CD14-positive monocyte (primary cell): ENCODE measurements around the gene LGSN. TPM values are rescaled to one million over a fixed set of nuclear protein-coding genes. Genes with fewer than 3 reads are reported as not detected.

Source experiments
- DNase-seq, 3 donors: peaks; one replicate each; pipeline ENCODE4 v3.0.0-alpha.2; 2011 to 2022
- H2AFZ ChIP-seq: 2 replicates; pipeline ENCODE4 v1.6.0; 2012; ENCODE audit warnings: mild to moderate bottlenecking, low read depth, low read length, inconsistent platforms; ENCODE audit not compliant: insufficient read depth, poor library complexity, severe bottlenecking
- H3K27ac ChIP-seq, 2 donors: 1 replicate in 1 of 2; 2 replicates in 1 of 2; pipeline ENCODE4 v1.5.1; 2012 to 2013; ENCODE audit warnings: low read length in 2 of 2, control low read depth in 1 of 2, inconsistent platforms in 1 of 2, low read depth in 1 of 2, mild to moderate bottlenecking in 1 of 2
- H3K27me3 ChIP-seq, 2 donors: one replicate each; pipeline versions ENCODE4 v1.6.0 to v1.6.1; 2011 to 2013; ENCODE audit warnings: low read length in 2 of 2; ENCODE audit not compliant: control insufficient read depth in 2 of 2, insufficient read depth in 2 of 2
- H3K36me3 ChIP-seq, 2 donors: replicated peaks in 1 of 2; 1 replicate in 1 of 2; 2 replicates in 1 of 2; pipeline versions ENCODE4 v1.5.1 to v1.6.1; 2012 to 2013; ENCODE audit warnings: low read length in 2 of 2, control low read depth in 1 of 2, inconsistent platforms in 1 of 2, mild to moderate bottlenecking in 1 of 2; ENCODE audit not compliant: insufficient read depth in 2 of 2, control insufficient read depth in 1 of 2
- H3K4me1 ChIP-seq, 2 donors: 1 replicate in 1 of 2; 2 replicates in 1 of 2; pipeline versions ENCODE4 v1.5.1 to v1.6.1; 2012 to 2013; ENCODE audit warnings: low read length in 2 of 2, control low read depth in 1 of 2, inconsistent platforms in 1 of 2, mild to moderate bottlenecking in 1 of 2, moderate library complexity in 1 of 2; ENCODE audit not compliant: insufficient read depth in 2 of 2, control insufficient read depth in 1 of 2
- H3K4me2 ChIP-seq: replicated peaks from 2 replicates; pipeline ENCODE3; 2012; ENCODE audit warnings: low read length, moderate library complexity, mild to moderate bottlenecking; ENCODE audit not compliant: poor library complexity, severe bottlenecking; ENCODE audit errors: extremely low read depth
- H3K4me3 ChIP-seq, 3 experiments: fragments of 200-600 bp in 1 of 3; sonication (generic) in 1 of 3; replicated peaks in 1 of 3; 1 replicate in 2 of 3; 2 replicates in 1 of 3; pipeline ENCODE4 v1.5.1; 2011 to 2013; ENCODE audit warnings: low read length in 3 of 3, mild to moderate bottlenecking in 3 of 3, control low read depth in 2 of 3, low read depth in 2 of 3, inconsistent platforms in 1 of 3, moderate library complexity in 1 of 3
- H3K79me2 ChIP-seq: 2 replicates; pipeline ENCODE4 v1.6.0; 2012; ENCODE audit warnings: mild to moderate bottlenecking, control low read depth, inconsistent platforms, low read length, moderate library complexity; ENCODE audit not compliant: insufficient read depth
- H3K9ac ChIP-seq: 2 replicates; pipeline ENCODE4 v1.6.0; 2017; ENCODE audit warnings: low read length, mild to moderate bottlenecking; ENCODE audit not compliant: insufficient read depth, poor library complexity, severe bottlenecking
- H3K9me3 ChIP-seq, 2 donors: replicated peaks in 1 of 2; 1 replicate in 1 of 2; 2 replicates in 1 of 2; pipeline versions ENCODE4 v1.5.1 to v1.6.1; 2012 to 2013; ENCODE audit warnings: low read length in 2 of 2, control low read depth in 1 of 2; ENCODE audit not compliant: control insufficient read depth in 1 of 2, insufficient read depth in 1 of 2
- H4K20me1 ChIP-seq: 2 replicates; pipeline ENCODE4 v1.6.0; 2012; ENCODE audit warnings: mild to moderate bottlenecking, low read length, control low read depth, moderate library complexity; ENCODE audit not compliant: insufficient read depth
- H3K27ac Mint-ChIP-seq, 7 donors: one replicate each; pipeline ENCODE4 v1.8.0; 2020; ENCODE audit warnings: mild to moderate bottlenecking in 7 of 7, mixed read lengths in 7 of 7, moderate library complexity in 6 of 7, inconsistent platforms in 2 of 7
- H3K27me3 Mint-ChIP-seq, 3 donors: one replicate each; pipeline ENCODE4 v1.8.0; 2021 to 2022; ENCODE audit warnings: low read depth in 3 of 3, mild to moderate bottlenecking in 3 of 3, mixed read lengths in 3 of 3, moderate library complexity in 3 of 3, inconsistent platforms in 1 of 3
- H3K36me3 Mint-ChIP-seq, 2 donors: one replicate each; pipeline ENCODE4 v1.8.0; 2020; ENCODE audit warnings: mixed read lengths in 2 of 2, inconsistent platforms in 1 of 2, mild to moderate bottlenecking in 1 of 2
- H3K4me1 Mint-ChIP-seq: one replicate; pipeline ENCODE4 v1.8.0; 2020; ENCODE audit warnings: mild to moderate bottlenecking, mixed read lengths
- H3K4me3 Mint-ChIP-seq, 2 donors: one replicate each; pipeline ENCODE4 v1.8.0; 2020; ENCODE audit warnings: mild to moderate bottlenecking in 2 of 2, mixed read lengths in 2 of 2, moderate library complexity in 1 of 2
- H3K9me3 Mint-ChIP-seq, 7 donors: one replicate each; pipeline ENCODE4 v1.8.0; 2020 to 2022; ENCODE audit warnings: mixed read lengths in 7 of 7, mild to moderate bottlenecking in 6 of 7, moderate library complexity in 6 of 7, inconsistent platforms in 2 of 7
- WGBS: methylation state at CpG from one replicate; pipeline ENCODE4 v1.1.5; 2013; ENCODE audit warnings: missing lambda C conversion rate; ENCODE audit not compliant: insufficient coverage; 5-methylcytosine and 5-hydroxymethylcytosine counted together
- intact Hi-C, 2 donors: fragments of 100-400 bp; cut with micrococcal nuclease; formaldehyde crosslinking; loops; one replicate each; pipeline versions ENCODE4 v1.15.0 to v1.15.1; 2023
- polyA plus RNA-seq, 3 donors: library from polyadenylated mRNA; depleted of rRNA in 1 of 3; unstranded in 2 of 3; stranded (reverse) in 1 of 3; fragments of 300-500 nt in 2 of 3; fragments of >200 nt in 1 of 3; fragmentation: Illumina TruSeq in 2 of 3; gene quantifications; 1 replicate in 2 of 3; 2 replicates in 1 of 3; pipeline ENCODE4 v1.2.3, GENCODE V29; 2012 to 2021
- TF ChIP-seq, protein P1 (sequence below): fragments of 200-600 bp; IDR thresholded peaks from one replicate; pipeline ENCODE4 v1.8.0; 2022; ENCODE audit warnings: antibody characterized with exemption, mild to moderate bottlenecking

Gene LGSN
- polyA plus RNA-seq, 3 donors = not detected

DNA sequence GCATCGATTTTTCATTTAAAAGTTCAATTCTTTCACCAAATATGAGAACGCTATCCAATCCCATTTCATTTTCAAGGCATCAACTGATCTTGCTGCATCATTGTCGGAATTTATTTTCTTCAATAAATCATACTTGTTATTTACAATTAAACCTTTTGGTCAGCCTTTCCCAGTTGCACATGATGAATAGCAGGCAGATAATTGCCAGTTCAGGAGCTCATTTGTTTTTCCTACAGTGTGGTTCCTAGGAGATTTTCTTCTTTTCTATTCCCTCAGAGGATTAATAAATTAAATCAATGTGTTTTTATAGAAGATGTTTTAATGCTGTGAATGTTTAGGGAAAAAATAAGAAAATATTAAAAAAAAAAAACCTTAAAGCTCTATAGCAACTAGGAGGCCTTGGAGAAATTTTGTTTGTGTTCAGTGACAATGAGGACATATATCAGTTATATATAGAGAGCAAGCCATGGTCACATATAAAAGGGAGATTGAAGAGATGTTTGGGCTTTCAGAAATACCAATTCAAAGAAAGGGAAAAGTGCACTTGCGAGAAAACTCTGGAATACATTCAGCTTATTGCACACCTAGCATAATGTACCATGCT lies 30.4 kb downstream of the LGSN start:
- no peak for DNase-seq
- H3K36me3 Mint-ChIP-seq = no peaks in the 10 kb centered on the region
- peaks cover 0 to 4% (median 2%) of the 10 kb centered on the region in 3 donors for H3K27me3 Mint-ChIP-seq
- Histone ChIP-seq H3K4me3 (no peak overlapping the region), H3K36me3 (no peaks in the 10 kb centered on the region), H4K20me1 (no peaks in the 10 kb centered on the region), H3K79me2 (no peaks in the 10 kb centered on the region), H3K4me2 (no peak overlapping the region), H3K27ac (no peak overlapping the region), H2AFZ (no peak overlapping the region), H3K27me3 (no peaks in the 10 kb centered on the region), H3K9ac (no peak overlapping the region), H3K9me3 (no peaks in the 10 kb centered on the region), H3K4me1 (no peaks in the 10 kb centered on the region)
- intact Hi-C loops = no loop called here
- no peaks in the 10 kb centered on the region for H3K4me1 Mint-ChIP-seq
- H3K9me3 Mint-ChIP-seq = peaks cover 0 to 3% (median under 1%) of the 10 kb centered on the region in 7 donors
- H3K4me3 Mint-ChIP-seq = no peak overlapping the region
- H3K27ac Mint-ChIP-seq = no peak overlapping the region
- 100% methylated on average over 3 of the region's 4 CpGs for whole genome bisulfite sequencing
- TF ChIP-seq, protein P1, sequence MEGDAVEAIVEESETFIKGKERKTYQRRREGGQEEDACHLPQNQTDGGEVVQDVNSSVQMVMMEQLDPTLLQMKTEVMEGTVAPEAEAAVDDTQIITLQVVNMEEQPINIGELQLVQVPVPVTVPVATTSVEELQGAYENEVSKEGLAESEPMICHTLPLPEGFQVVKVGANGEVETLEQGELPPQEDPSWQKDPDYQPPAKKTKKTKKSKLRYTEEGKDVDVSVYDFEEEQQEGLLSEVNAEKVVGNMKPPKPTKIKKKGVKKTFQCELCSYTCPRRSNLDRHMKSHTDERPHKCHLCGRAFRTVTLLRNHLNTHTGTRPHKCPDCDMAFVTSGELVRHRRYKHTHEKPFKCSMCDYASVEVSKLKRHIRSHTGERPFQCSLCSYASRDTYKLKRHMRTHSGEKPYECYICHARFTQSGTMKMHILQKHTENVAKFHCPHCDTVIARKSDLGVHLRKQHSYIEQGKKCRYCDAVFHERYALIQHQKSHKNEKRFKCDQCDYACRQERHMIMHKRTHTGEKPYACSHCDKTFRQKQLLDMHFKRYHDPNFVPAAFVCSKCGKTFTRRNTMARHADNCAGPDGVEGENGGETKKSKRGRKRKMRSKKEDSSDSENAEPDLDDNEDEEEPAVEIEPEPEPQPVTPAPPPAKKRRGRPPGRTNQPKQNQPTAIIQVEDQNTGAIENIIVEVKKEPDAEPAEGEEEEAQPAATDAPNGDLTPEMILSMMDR = no peak

DNA sequence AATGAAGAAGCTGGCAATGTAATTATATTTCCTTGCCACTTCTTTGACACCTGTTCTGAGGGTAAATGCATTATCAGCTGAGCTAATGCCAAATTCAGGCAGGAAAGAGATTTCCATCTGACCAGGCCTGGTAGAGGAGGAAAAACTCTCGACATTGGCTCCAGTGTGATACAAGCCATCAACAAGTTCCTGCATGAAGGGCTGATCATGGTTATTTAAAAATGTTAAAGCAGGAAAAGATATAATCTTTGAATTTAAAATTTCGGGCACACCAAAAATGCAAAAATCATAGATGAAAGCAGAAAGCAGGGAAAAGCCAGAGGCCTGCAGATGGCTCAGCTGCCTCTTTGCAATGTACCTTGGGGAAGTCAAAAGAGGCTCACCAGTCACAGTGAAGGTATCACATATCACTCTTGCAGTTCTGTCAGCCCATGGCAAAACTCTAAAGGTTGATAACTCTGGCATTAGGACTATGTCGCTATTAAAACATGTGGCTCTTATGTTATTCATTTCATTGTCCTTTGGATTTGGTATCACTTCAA lies 39.1 kb downstream of the LGSN start:
- TF ChIP-seq, protein P1 = no peak
- peaks cover 0 to 3% (median 0%) of the 10 kb centered on the region in 3 donors for H3K27me3 Mint-ChIP-seq
- no peaks in the 10 kb centered on the region for H3K36me3 ChIP-seq
- H3K27ac ChIP-seq = no peak overlapping the region
- no peak overlapping the region for H3K9ac ChIP-seq
- H3K36me3 Mint-ChIP-seq = no peaks in the 10 kb centered on the region
- intact Hi-C loops = no loop called here
- H3K9me3 ChIP-seq = no peaks in the 10 kb centered on the region
- no peaks in the 10 kb centered on the region for H3K79me2 ChIP-seq
- no peak overlapping the region for H3K4me2 ChIP-seq
- H4K20me1 ChIP-seq = no peaks in the 10 kb centered on the region
- H3K27me3 ChIP-seq = no peaks in the 10 kb centered on the region
- no peak overlapping the region for H2AFZ ChIP-seq
- no peak overlapping the region for H3K4me3 Mint-ChIP-seq
- WGBS = 90% methylated on average over 3 of the region's 3 CpGs
- no peak overlapping the region for H3K27ac Mint-ChIP-seq
- H3K9me3 Mint-ChIP-seq = peaks cover 0 to 2% (median 0%) of the 10 kb centered on the region in 7 donors
- no peaks in the 10 kb centered on the region for H3K4me1 ChIP-seq
- no peaks in the 10 kb centered on the region for H3K4me1 Mint-ChIP-seq
- no peak for DNase-seq
- H3K4me3 ChIP-seq = no peak overlapping the region
